HCT116 (cell line): ENCODE data around the gene PGS1. TPM values are rescaled to one million over a fixed set of nuclear protein-coding genes. Genes with fewer than 3 reads are reported as not detected.

Experiments
- ATAC-seq: fragments of 200-7000 bp; cut with Tn5 transposase; 2 replicates; pipeline ENCODE4 v1.9.1; 2020; ENCODE audit warnings: mild to moderate bottlenecking, moderate library complexity
- BruUV-seq: library from RNA; stranded (reverse); fragments of 400-500 nt; replicated peaks from 2 replicates; lab custom pipeline; 2021; lab: Mats Ljungman, UMichigan
- CTCF ChIA-PET: fragments of 300-600 bp; sonication (Branson Sonifier 250); formaldehyde crosslinking; loops from one replicate; lab custom pipeline; 2021; ENCODE audit warnings: antibody characterized with exemption; lab: Charles Lee
- POLR2A ChIA-PET: fragments of 300-600, 350-600 bp; sonication (Branson Sonifier 250); formaldehyde crosslinking; loops from one replicate; lab custom pipeline; 2021; ENCODE audit warnings: antibody characterized with exemption; lab: Charles Lee
- RAD21 ChIA-PET, 2 experiments: fragments of 300-600 bp; sonication (Branson Sonifier 250); formaldehyde crosslinking; loops; one replicate each; lab custom pipeline; 2023; ENCODE audit warnings: low total read pairs in 2 of 2; ENCODE audit not compliant: uncharacterized antibody in 2 of 2, unreplicated experiment in 2 of 2, low non-redundant PET in 1 of 2; lab: Charles Lee
- DNase-seq: peaks from one replicate; pipeline ENCODE4 v3.0.0-alpha.2; 2010; ENCODE audit warnings: low read depth, low spot score
- H2AFZ ChIP-seq: fragments of 200-600 bp; shearing (Covaris generic), sonication (generic); 2 replicates; pipeline ENCODE4 v1.6.1; 2017; ENCODE audit warnings: low read depth, mixed run types, mixed read lengths, antibody characterized with exemption, low read length; ENCODE audit not compliant: poor library complexity, severe bottlenecking
- H3K27ac ChIP-seq: 2 replicates; pipeline ENCODE4 v1.5.1; 2012; ENCODE audit warnings: low read depth, low read length
- H3K27me3 ChIP-seq: fragments of 200-600 bp; sonication (generic); 2 replicates; pipeline ENCODE4 v1.6.1; 2016; ENCODE audit warnings: mixed run types, low read length, mixed read lengths; ENCODE audit not compliant: insufficient read depth
- H3K36me3 ChIP-seq, 2 experiments: fragments of 200-500 bp in 1 of 2; fragments of 200-600 bp in 1 of 2; sonication (Bioruptor generic) in 1 of 2; sonication (generic) in 1 of 2; 2 replicates each; pipeline versions ENCODE4 v1.5.1 to v1.6.1; 2014 to 2016; ENCODE audit warnings: low read length in 2 of 2, inconsistent platforms in 1 of 2, mixed read lengths in 1 of 2, mixed run types in 1 of 2; ENCODE audit not compliant: insufficient read depth in 2 of 2, control insufficient read depth in 1 of 2
- H3K4me1 ChIP-seq, 2 experiments: fragments of 200-600 bp in 1 of 2; sonication (generic) in 1 of 2; 2 replicates each; pipeline versions ENCODE4 v1.5.1 to v1.6.1; 2012 to 2017; ENCODE audit warnings: low read length in 2 of 2, inconsistent platforms in 1 of 2, mild to moderate bottlenecking in 1 of 2, mixed read lengths in 1 of 2, mixed run types in 1 of 2, moderate library complexity in 1 of 2; ENCODE audit not compliant: insufficient read depth in 2 of 2, control insufficient read depth in 1 of 2
- H3K4me2 ChIP-seq: fragments of 200-600 bp; sonication (generic); 2 replicates; pipeline ENCODE4 v1.6.1; 2017; ENCODE audit warnings: mixed run types, low read length, mixed read lengths
- H3K4me3 ChIP-seq, 2 experiments: fragments of 200-600 bp in 1 of 2; sonication (generic) in 1 of 2; replicated peaks in 1 of 2; 2 replicates each; pipeline ENCODE4 v1.5.1; 2011 to 2016; ENCODE audit warnings: low read length in 2 of 2, control low read depth in 1 of 2, low read depth in 1 of 2, mild to moderate bottlenecking in 1 of 2, mixed read lengths in 1 of 2, mixed run types in 1 of 2
- H3K79me2 ChIP-seq: fragments of 200-600 bp; sonication (generic); 2 replicates; pipeline ENCODE4 v1.6.1; 2017; ENCODE audit warnings: mild to moderate bottlenecking, mixed run types, low read length, moderate library complexity, mixed read lengths; ENCODE audit not compliant: insufficient read depth
- H3K9ac ChIP-seq: fragments of 200-600 bp; sonication (generic); 2 replicates; pipeline ENCODE4 v1.6.1; 2016; ENCODE audit warnings: low read length, mixed read lengths
- H3K9me2 ChIP-seq: fragments of 200-600 bp; sonication (generic), shearing (Covaris generic); 2 replicates; pipeline ENCODE4 v1.6.1; 2017; ENCODE audit warnings: mixed run types, mild to moderate bottlenecking, moderate library complexity; ENCODE audit not compliant: insufficient read depth
- H3K9me3 ChIP-seq, 2 experiments: fragments of 200-500 bp in 1 of 2; fragments of 200-600 bp in 1 of 2; sonication (Bioruptor generic) in 1 of 2; sonication (generic) in 1 of 2; 2 replicates each; pipeline ENCODE4 v1.6.1; 2014 to 2017; ENCODE audit warnings: low read length in 2 of 2, mixed read lengths in 2 of 2, inconsistent platforms in 1 of 2, low read depth in 1 of 2, mild to moderate bottlenecking in 1 of 2, mixed run types in 1 of 2, moderate library complexity in 1 of 2; ENCODE audit not compliant: control insufficient read depth in 1 of 2, insufficient read depth in 1 of 2
- H4K20me1 ChIP-seq: fragments of 200-600 bp; sonication (generic), shearing (Covaris generic); 2 replicates; pipeline ENCODE4 v1.6.1; 2017; ENCODE audit warnings: mixed run types, mild to moderate bottlenecking, moderate library complexity; ENCODE audit not compliant: insufficient read depth
- ATF3 ChIP-seq: IDR thresholded peaks from 2 replicates; pipeline ENCODE4 v1.6.1; 2012
- CBX3 ChIP-seq: IDR thresholded peaks from 2 replicates; pipeline ENCODE4 v1.6.1; 2012; ENCODE audit warnings: low read depth
- CTCF ChIP-seq, 3 experiments: fragments of 200-600 bp in 1 of 3; sonication (generic) in 1 of 3; IDR thresholded peaks in 2 of 3; conservative IDR thresholded peaks in 1 of 3; 2 replicates each; pipeline ENCODE4 v1.5.1; 2012 to 2017; ENCODE audit warnings: low read depth in 2 of 3, low read length in 2 of 3, antibody characterized with exemption in 1 of 3, borderline replicate concordance in 1 of 3, control low read depth in 1 of 3, mild to moderate bottlenecking in 1 of 3, mixed read lengths in 1 of 3, mixed run types in 1 of 3, moderate library complexity in 1 of 3; ENCODE audit not compliant: insufficient read depth in 1 of 3
- EGR1 ChIP-seq: IDR thresholded peaks from 2 replicates; pipeline ENCODE4 v1.6.1; 2012; ENCODE audit warnings: low read depth
- ELF1 ChIP-seq: IDR thresholded peaks from 2 replicates; pipeline ENCODE4 v1.6.1; 2012; ENCODE audit warnings: low read depth, borderline replicate concordance
- EZH2 ChIP-seq: fragments of 200-600 bp; sonication (generic); IDR thresholded peaks from 2 replicates; pipeline ENCODE4 v1.6.1; 2017; ENCODE audit warnings: antibody characterized with exemption, mixed run types
- EZH2phosphoT487 ChIP-seq: fragments of 200-600 bp; IDR thresholded peaks from 2 replicates; pipeline ENCODE4 v1.6.1; 2018; ENCODE audit warnings: antibody characterized with exemption, borderline replicate concordance
- FOSL1 ChIP-seq: IDR thresholded peaks from 2 replicates; pipeline ENCODE4 v1.6.1; 2012; ENCODE audit warnings: low read depth
- JUND ChIP-seq: IDR thresholded peaks from 2 replicates; pipeline ENCODE4 v1.6.1; 2012
- MAX ChIP-seq: IDR thresholded peaks from 2 replicates; pipeline ENCODE4 v1.6.1; 2012
- POLR2A ChIP-seq: IDR thresholded peaks from 2 replicates; pipeline ENCODE4 v1.7.0; 2011; ENCODE audit warnings: borderline replicate concordance; ENCODE audit not compliant: insufficient read depth, insufficient read length; ENCODE audit errors: extremely low read depth
- POLR2AphosphoS5 ChIP-seq: IDR thresholded peaks from 2 replicates; pipeline ENCODE4 v1.6.1; 2011; ENCODE audit warnings: mild to moderate bottlenecking, low read depth, low read length, moderate library complexity
- REST ChIP-seq: IDR thresholded peaks from 2 replicates; pipeline ENCODE4 v1.6.1; 2012; ENCODE audit warnings: low read depth
- SIN3A ChIP-seq: IDR thresholded peaks from 2 replicates; pipeline ENCODE4 v1.6.1; 2012; ENCODE audit warnings: low read depth
- SP1 ChIP-seq: IDR thresholded peaks from 2 replicates; pipeline ENCODE4 v1.6.1; 2012; ENCODE audit warnings: low read depth
- YY1 ChIP-seq: IDR thresholded peaks from 2 replicates; pipeline ENCODE4 v1.6.1; 2011; ENCODE audit warnings: low read length, low read depth, moderate library complexity, mild to moderate bottlenecking; ENCODE audit not compliant: insufficient replicate concordance; ENCODE audit errors: extremely low read depth
- ZFX ChIP-seq: fragments of 450-650 bp; IDR thresholded peaks from 2 replicates; pipeline ENCODE4 v1.6.1; 2017
- ZNF274 ChIP-seq: fragments of 200-500 bp; sonication (Bioruptor generic); IDR thresholded peaks from 2 replicates; pipeline ENCODE4 v1.6.1; 2014; ENCODE audit warnings: mild to moderate bottlenecking, low read depth, low read length, inconsistent platforms
- intact Hi-C: fragments of 100-400 bp; cut with micrococcal nuclease; formaldehyde crosslinking; loops from 2 replicates; pipeline ENCODE4 v1.10.0; 2022
- total RNA-seq: library from RNA; stranded (reverse); gene quantifications from one replicate; pipeline ENCODE4 v1.2.1, GENCODE V29; 2021; ENCODE audit not compliant: unreplicated experiment

Gene PGS1
- total RNA-seq, 1 experiment from 2014 or later, result 44.4 TPM

- peaks cover 11% of the 10 kb centered on the region; the same call in 1 of the 2 replicates for H3K79me2 ChIP-seq
- H3K27me3 ChIP-seq, result no peaks in the 10 kb centered on the region
- TF ChIP-seq CTCF (IDR thresholded peaks at IDR 0.05 in 2 of 3, conservative IDR thresholded peaks at IDR 0.05 in 1 of 3; ENCODE audit: borderline replicate concordance in 1 of 3, insufficient read depth in 1 of 3, low read depth in 2 of 3, low read length in 2 of 3), result no peak
- no peak for TF ChIP-seq EZH2
- no peak for TF ChIP-seq ELF1
- TF ChIP-seq ZNF274, result no peak
- TF ChIP-seq JUND, result no peak
- TF ChIP-seq EZH2phosphoT487, result no peak
- no peak for TF ChIP-seq MAX
- TF ChIP-seq ZFX, result no peak
- no peak for TF ChIP-seq ATF3
- no peak for TF ChIP-seq SP1
- no peak for TF ChIP-seq YY1
- TF ChIP-seq FOSL1, result no peak
- no peak for TF ChIP-seq SIN3A
- no peak for TF ChIP-seq POLR2A
- TF ChIP-seq EGR1, result no peak
- TF ChIP-seq REST, result no peak
- TF ChIP-seq POLR2AphosphoS5, result no peak
- TF ChIP-seq CBX3, result no peak
- TF ChIP-seq, all 23 proteins: peak for 0
- Histone ChIP-seq H3K27ac (no peak overlapping the region), H3K4me2 (no peak overlapping the region), H3K9me3 (no peaks in the 10 kb centered on the region), H3K9ac (no peak overlapping the region), H3K36me3 (peaks cover 29 to 52% of the 10 kb centered on the region in 2 experiments; a peak in 3 of 4 replicates), H3K9me2 (no peaks in the 10 kb centered on the region), H4K20me1 (no peaks in the 10 kb centered on the region), H3K4me3 (no peak overlapping the region), H2AFZ (no peak overlapping the region), H3K4me1 (no peaks in the 10 kb centered on the region)
- intact Hi-C loops, result loop anchor here (10.0 kb wide), 2 partner anchors 309 to 339 kb away; no protein-coding TSS in a partner anchor
- RAD21 ChIA-PET, result no interaction called here
- CTCF ChIA-PET, result interaction anchor here (3.3 kb wide), 1 partner anchor 135 kb away, joined by 15 read pairs; no protein-coding TSS in a partner anchor
- no TSS peak for BruUV-seq
- DNase-seq (no peak), ATAC-seq (no peak)
- POLR2A ChIA-PET, result no interaction called here
Observed at GRCh38 chr17:78423961-78424675, 45.7 kb downstream of the PGS1 start.
